ENCODE data around the gene DIO1.
"Not testable (repeated sequence)": the region's sequence is repeated elsewhere in the genome, so short reads cannot be mapped to it uniquely, and the experiment has no call there.

Gene DIO1

GRCh38 chr1:53868565-53868964 is 25.4 kb upstream of the DIO1 start:
- no peak for TF ChIP-seq CTCF (IDR thresholded peaks at IDR 0.05; ENCODE audit: insufficient read depth, low read depth, low read length, missing control alignments)
- no peak overlapping the region for H3K4me3 ChIP-seq (ENCODE audit: low read length)
- DNase-seq (ENCODE audit: low read depth), result no peak

GRCh38 chr1:53869454-53870117 is 24.4 kb upstream of the DIO1 start:
- DNase-seq (ENCODE audit: low read depth), result no peak
- no peak for TF ChIP-seq CTCF (IDR thresholded peaks at IDR 0.05; ENCODE audit: insufficient read depth, low read depth, low read length, missing control alignments)
- no peak overlapping the region for H3K4me3 ChIP-seq (ENCODE audit: low read length)

GRCh38 chr1:53871221-53871620 is 22.8 kb upstream of the DIO1 start:
- no peak for TF ChIP-seq CTCF (IDR thresholded peaks at IDR 0.05; ENCODE audit: insufficient read depth, low read depth, low read length, missing control alignments)
- DNase-seq (ENCODE audit: low read depth), result no peak
- no peak overlapping the region for H3K4me3 ChIP-seq (ENCODE audit: low read length)

DNA sequence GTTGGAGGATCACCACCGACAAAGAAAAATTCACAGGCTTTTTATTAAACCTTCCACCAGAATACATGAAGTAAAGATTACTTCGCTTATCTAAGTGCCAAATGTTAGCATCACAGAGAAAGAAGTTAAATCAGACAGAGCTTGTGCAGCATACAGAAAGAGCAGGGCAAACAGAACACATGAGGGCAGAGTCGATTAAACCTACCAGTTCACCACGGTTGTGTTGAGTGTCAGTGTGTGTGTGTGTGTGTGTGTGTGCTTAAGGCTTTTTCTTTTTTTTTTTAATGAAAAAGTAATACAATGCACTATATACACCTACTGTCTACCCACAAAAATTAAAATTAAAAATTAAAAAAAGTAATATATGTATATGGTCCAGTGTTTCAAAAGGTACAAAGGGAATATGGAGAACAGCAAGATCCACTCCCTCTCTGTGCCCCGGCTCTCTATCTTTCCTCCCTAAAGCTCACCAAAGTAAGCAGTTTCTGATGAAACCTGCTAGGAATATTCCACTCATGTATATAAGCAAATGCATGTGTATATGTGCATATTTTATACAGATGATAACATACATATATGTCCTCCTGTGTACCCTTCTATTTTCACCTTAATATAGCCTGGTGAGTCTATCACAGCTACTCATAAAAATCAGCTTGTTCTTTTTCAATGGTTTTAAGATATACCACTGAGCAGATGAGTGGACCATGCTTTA is 22.1 kb upstream of the DIO1 start:
- no peak overlapping the region for H3K4me3 ChIP-seq (ENCODE audit: low read length)
- TF ChIP-seq CTCF (IDR thresholded peaks at IDR 0.05; ENCODE audit: insufficient read depth, low read depth, low read length, missing control alignments), result no peak
- no peak for DNase-seq (ENCODE audit: low read depth)

GRCh38 chr1:53875150-53875549 is 18.8 kb upstream of the DIO1 start:
- not testable (repeated sequence) for H3K4me3 ChIP-seq (ENCODE audit: low read length); DNase-seq (ENCODE audit: low read depth)

- DNase-seq (ENCODE audit: low read depth), result peak; percentile 75
- no peak overlapping the region for H3K4me3 ChIP-seq (ENCODE audit: low read length)
- TF ChIP-seq CTCF (IDR thresholded peaks at IDR 0.05; ENCODE audit: insufficient read depth, low read depth, low read length, missing control alignments), result peak; percentile 66
These were observed 15.4 kb upstream of the DIO1 start for GRCh38 chr1:53878492-53879105.

- not testable (repeated sequence) for H3K4me3 ChIP-seq (ENCODE audit: low read length); DNase-seq (ENCODE audit: low read depth)
These were observed 12.1 kb upstream of the DIO1 start for GRCh38 chr1:53881853-53882252.

- not testable (repeated sequence) for H3K4me3 ChIP-seq (ENCODE audit: low read length); DNase-seq (ENCODE audit: low read depth)
These were observed 10.4 kb upstream of the DIO1 start for GRCh38 chr1:53883600-53883999.
